GM21723 (cell line): Measurements from ENCODE around the gene LCE1E.

ENCODE experiments used
- ATAC-seq: cut with Tn5 transposase; IDR thresholded peaks from one replicate; pipeline ENCODE4 v1.9.1; 2021; ENCODE audit warnings: mild to moderate bottlenecking, moderate library complexity; ENCODE audit not compliant: unreplicated experiment

The LCE1E gene

DNA sequence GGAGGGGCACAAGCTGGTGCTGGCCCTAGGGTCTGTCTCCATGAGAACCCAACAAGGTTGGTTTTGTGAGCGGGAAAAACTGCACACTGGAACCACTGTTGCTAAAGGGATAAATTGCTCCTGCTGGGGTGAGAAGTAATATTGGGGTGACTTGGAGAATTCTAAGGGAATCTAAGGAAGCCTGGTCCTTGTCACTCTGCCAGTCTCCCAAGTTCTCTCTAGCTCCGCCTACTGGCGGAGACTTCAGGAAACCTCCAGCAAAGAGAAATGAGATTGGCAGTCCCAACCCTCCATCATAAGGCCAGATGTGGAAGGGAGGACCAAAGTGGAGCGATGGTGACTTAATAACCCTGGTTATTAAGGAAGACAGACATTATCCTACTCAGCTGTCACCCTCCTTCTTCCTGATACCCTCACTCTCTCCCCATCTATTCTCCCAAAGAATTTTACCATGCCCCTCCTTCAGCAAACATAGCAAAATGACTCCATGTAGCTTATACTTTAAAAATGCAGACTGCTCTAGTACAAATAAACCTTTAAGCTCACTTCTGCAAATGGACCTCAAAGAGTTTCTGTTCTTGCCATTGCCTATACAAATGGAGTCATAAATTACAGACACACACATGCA lies 8.4 kb upstream of the LCE1E start:
- ATAC-seq: no peak

DNA sequence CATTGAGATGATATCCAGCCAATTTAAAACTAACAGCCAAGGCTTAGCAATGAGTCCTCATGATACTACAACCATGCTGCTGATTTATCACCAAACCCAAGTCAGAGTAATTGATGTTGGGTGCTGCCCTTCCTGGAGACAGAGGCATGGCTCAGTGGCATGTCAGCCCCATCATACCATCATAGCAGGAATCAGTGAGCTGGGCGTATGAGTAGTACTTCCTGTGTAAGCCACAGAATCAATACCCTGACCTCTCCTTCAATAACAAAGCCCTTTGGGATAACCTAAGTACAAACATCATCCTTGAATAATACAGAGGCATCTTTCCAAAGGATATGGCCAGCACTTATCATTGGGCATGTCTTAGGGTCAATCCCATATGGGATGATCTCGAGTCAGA lies 3.0 kb upstream of the LCE1E start:
- no peak for ATAC-seq

DNA sequence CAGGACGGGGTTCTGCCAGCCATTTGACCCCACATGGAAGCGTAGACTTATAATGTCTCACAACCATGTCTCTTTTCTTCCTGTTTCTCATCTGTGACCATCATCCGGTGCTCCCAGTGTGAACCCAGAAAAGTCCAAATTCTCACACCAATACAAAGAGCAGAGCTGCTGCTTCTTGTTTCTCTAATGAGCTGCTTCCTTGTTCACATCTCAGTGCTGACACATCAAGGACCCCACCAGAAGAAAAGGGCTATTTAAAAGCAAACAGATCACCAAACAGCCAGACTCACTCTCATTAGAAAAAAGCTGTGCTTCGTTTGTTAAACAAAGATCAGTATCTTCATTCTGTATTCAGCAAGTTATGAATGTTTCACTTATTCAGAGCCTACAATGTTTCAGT lies 9.6 kb downstream of the LCE1E start:
- no peak for ATAC-seq

DNA sequence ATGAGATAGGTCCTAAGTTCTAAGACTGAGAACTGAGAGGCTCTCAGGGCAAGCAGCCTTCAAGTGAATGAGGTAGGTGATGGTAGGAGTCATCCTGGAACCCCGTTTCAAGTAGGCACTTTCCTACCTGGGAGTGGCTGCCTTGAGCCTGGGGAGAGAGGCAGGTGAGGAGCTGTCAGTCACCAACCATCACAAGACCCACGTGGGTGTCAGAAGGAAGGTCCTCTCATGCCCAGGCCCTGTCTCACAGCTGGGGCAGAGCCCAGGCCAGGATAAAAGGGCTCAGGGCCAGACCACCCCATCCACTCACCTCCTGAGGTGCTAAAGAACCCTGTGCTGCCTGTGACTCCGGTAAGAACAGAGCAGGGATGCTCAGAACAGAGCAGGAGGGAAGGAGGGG lies 10.4 kb downstream of the LCE1E start, which contains the start of gene LCE1D:
Gene LCE1D, plus strand, starts transcription at position 301 of the 400 bp plus-strand sequence. CDS start 1,074 bp downstream, outside the sequence.
- ATAC-seq: no peak

DNA sequence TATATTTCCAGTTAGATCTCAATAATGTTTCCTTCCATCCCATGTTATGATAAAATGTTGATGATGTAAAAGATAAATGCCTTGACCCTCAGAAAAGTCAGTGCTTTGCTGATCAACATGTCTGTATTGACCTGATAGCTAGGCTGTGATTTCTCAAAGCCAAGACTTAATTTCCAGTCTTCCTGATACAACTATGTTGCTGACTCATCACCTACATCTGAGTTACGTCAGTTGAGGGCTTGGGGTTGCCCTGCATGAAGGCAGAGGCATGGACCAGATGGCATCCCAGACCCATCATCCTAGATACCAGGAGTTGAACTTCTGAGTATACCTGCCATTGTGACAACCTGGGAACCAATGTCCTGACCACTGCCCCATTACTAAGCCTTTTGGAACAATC lies 15.3 kb downstream of the LCE1E start:
- ATAC-seq: no peak

DNA sequence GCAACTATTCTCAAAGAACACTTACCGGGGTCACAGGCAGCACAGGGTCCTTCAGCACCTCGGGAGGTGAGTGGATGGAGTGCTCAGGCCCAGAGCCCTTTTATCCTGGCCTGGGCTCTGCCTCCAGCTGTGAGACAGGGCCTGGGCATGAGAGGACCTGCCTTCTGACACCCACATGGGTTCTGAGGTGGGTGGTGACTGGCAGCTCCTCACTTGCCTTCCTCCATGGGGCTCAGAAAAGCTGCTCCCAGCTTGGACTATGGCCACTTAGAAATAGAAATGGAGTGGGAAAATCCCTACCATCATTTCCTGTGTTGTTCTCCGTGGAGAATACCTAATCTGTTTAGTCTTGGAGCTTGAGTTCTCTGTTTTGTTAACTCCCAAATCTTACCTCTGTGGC lies 20.5 kb downstream of the LCE1E start, which contains the start of gene LCE1C:
Gene LCE1C, minus strand, starts transcription at position 76 of the 400 bp plus-strand sequence. CDS start 1,173 bp downstream, outside the sequence.
- ATAC-seq: no peak

DNA sequence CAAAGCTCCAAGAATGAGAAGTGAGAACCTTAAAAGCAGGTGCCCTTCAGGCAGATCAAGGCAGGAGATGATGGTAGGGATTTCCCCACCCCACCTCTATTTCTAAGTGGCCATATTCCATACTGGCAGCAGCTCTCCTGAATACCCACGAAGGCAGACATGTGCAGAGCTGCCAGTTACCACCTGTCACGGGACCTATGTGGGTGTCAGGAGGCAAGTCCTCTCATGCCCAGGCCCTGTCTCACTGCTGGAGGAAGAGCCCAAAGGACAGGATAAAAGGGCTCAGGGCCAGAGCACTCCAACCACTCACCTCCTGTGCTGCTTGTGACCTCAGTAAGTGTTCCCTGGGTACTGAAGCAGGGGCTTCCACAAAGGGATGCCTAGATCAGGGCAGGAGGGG lies 25.0 kb downstream of the LCE1E start:
- ATAC-seq: no peak

DNA sequence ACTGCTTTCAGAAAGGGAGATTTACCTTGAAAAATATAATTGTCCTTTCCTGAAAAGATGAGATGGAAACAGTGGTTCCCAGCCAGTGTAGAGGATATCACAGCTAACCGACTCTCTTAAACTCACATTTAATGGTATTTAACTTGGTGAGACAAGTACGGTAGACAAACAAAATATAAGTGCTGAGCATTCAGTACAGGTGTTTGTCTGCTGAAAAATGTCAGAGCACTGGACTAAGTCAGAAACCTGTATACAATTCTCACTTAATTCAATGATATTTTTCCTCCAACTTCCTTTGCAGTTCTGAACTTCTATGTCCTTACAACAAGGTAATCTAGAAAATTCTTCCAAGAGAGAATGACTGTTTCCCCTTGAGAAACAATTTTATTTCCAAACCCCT lies 25.6 kb downstream of the LCE1E start, which contains the start of gene LCE1B:
Gene LCE1B, plus strand, starts transcription at position 301 of the 400 bp plus-strand sequence. CDS start 476 bp downstream, outside the sequence.
- ATAC-seq: no peak

DNA sequence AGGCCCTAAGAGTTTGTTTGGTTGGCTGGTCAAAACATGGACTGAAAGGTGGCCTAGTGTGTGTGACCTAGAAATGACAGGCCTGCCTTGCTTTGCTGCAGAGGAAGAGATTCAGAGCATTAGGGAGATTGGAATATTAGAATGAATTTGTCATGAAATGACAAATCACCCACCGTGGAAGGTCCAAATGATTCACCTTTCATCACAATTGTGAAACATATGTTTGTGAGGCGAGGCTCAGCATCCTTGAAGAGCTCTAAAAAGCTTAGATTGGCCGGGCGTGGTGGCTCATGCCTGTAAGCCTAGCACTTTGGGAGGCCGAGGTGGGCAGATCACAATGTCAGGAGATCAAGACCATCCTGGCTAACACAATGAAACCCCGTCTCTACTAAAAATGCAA lies 31.3 kb downstream of the LCE1E start:
- no peak for ATAC-seq

DNA sequence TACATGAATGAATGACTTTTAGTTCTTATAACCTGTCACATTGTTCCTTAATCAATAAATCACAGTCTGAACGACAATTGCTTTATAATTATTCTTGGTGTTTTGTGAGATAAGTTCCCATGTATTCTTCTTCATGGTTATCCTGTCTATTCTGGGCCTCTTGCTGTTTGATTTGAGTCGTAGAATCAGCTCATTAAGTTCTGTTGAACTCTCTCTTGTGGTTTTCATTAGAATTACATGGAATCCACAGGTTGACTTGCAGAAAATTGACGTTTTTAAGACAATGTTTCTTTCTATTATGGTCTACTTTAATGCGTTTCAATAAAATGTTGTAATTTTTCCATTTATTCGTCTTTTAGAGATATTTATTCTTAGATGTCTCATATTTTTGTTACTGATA lies 37.2 kb downstream of the LCE1E start:
- no peak for ATAC-seq

DNA sequence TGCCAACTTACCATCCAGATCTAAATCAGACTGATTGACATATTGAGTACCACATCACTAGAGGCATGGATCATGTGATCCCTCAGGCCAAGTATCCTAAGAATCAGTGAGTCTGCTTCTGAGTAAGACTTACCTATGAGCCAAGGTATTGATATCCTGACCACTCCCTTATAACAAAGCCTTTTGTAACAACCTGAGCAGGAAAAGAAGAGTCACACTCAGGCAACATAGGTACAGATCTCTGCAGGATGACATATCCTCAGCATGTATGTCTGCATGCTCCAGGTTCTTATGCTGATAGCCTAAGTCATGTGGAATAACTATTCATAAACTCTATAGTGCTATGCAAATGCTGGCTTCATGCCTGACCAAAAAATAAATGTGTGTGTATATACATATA lies 38.9 kb downstream of the LCE1E start:
- no peak for ATAC-seq

DNA sequence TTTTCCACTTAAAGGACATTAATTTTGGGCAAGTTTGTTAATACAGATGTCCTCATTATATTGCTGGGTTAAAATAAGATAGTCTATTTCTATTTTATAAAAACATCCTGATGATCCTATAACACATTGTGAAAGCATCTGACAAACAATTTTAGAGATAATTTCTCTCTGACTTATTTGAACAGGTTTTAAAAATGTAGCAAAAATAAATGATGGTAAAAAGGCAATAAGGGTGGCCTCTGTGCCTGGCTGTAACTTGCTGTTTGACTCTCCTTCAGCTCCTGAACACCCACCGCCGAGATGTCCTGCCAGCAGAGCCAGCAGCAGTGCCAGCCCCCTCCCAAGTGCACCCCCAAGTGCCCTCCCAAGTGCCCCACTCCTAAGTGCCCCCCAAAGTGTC lies 41.1 kb downstream of the LCE1E start, which contains the start of gene LCE1A:
Gene LCE1A, plus strand, starts transcription at position 301 of the 400 bp plus-strand sequence. Its CDS starts 0 bp downstream, at position 301.
- ATAC-seq: no peak

DNA sequence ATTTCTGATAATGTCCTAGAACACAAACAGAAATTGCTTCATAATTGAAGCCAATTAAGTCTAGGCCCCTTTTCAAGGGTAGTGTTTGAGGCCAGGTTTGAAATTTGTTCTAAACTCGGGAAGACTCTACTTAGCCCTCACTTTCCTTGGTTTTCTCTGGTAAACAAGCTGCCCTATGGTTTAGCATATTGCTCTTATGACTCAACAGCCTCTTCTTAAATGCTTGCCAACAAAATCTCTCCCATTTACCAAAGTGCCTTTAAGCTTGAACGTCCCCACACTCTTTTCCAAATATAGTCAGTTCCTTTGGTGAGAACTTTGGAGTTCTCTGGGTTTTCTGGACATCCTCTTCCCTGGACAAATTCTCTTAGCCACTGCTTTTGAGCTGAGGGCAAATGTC lies 50.8 kb downstream of the LCE1E start:
- no peak for ATAC-seq
